HCT116 (cell line): ENCODE results near the gene DAGLA.

ENCODE experiments used
- CEBPB ChIP-seq: IDR thresholded peaks from 2 replicates; pipeline ENCODE4 v1.6.1; 2012; ENCODE audit warnings: low read depth
- EZH2 ChIP-seq: fragments of 200-600 bp; sonication (generic); IDR thresholded peaks from 2 replicates; pipeline ENCODE4 v1.6.1; 2017; ENCODE audit warnings: antibody characterized with exemption, mixed run types
- EZH2phosphoT487 ChIP-seq: fragments of 200-600 bp; IDR thresholded peaks from 2 replicates; pipeline ENCODE4 v1.6.1; 2018; ENCODE audit warnings: antibody characterized with exemption, borderline replicate concordance
- RAD21 ChIP-seq: IDR thresholded peaks from 2 replicates; pipeline ENCODE4 v1.6.1; 2012; ENCODE audit warnings: low read depth, mild to moderate bottlenecking
- SRF ChIP-seq: IDR thresholded peaks from 2 replicates; pipeline ENCODE4 v1.6.1; 2012; ENCODE audit warnings: low read depth
- TF ChIP-seq, protein P1 (sequence below), 3 experiments: fragments of 200-600 bp in 1 of 3; sonication (generic) in 1 of 3; IDR thresholded peaks in 2 of 3; conservative IDR thresholded peaks in 1 of 3; 2 replicates each; pipeline ENCODE4 v1.5.1; 2012 to 2017; ENCODE audit warnings: low read depth in 2 of 3, low read length in 2 of 3, antibody characterized with exemption in 1 of 3, borderline replicate concordance in 1 of 3, control low read depth in 1 of 3, mild to moderate bottlenecking in 1 of 3, mixed read lengths in 1 of 3, mixed run types in 1 of 3, moderate library complexity in 1 of 3; ENCODE audit not compliant: insufficient read depth in 1 of 3
- TF ChIP-seq, protein P2 (sequence below): IDR thresholded peaks from 2 replicates; pipeline ENCODE4 v1.6.1; 2012
- TF ChIP-seq, protein P3 (sequence below): IDR thresholded peaks from 2 replicates; pipeline ENCODE4 v1.6.1; 2011; ENCODE audit warnings: mild to moderate bottlenecking, low read length, moderate library complexity; ENCODE audit not compliant: insufficient replicate concordance; ENCODE audit errors: extremely low read depth

DNA sequence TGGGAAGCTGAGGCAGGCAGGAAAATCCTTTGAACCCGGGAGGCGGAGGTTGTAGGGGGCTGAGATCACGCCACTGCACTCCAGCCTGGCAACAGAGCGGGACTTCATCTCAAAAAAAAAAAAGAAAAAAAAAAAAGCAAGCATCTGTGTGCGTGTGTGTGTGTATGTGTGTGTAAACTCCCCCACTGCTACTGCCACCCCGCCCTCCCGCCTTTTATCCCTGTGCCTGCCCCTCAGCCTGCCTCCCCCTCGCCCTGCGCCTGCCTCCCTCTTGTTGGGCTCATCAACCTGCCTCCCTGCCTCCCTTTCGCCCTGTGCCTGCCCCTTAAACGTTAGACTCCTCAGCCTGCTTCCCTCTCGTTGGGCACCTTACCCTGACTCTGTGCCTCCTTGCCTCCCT lies 94.2 kb downstream of the DAGLA start:
- TF ChIP-seq EZH2, result no peak
- TF ChIP-seq, protein P1, sequence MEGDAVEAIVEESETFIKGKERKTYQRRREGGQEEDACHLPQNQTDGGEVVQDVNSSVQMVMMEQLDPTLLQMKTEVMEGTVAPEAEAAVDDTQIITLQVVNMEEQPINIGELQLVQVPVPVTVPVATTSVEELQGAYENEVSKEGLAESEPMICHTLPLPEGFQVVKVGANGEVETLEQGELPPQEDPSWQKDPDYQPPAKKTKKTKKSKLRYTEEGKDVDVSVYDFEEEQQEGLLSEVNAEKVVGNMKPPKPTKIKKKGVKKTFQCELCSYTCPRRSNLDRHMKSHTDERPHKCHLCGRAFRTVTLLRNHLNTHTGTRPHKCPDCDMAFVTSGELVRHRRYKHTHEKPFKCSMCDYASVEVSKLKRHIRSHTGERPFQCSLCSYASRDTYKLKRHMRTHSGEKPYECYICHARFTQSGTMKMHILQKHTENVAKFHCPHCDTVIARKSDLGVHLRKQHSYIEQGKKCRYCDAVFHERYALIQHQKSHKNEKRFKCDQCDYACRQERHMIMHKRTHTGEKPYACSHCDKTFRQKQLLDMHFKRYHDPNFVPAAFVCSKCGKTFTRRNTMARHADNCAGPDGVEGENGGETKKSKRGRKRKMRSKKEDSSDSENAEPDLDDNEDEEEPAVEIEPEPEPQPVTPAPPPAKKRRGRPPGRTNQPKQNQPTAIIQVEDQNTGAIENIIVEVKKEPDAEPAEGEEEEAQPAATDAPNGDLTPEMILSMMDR (IDR thresholded peaks at IDR 0.05 in 2 of 3, conservative IDR thresholded peaks at IDR 0.05 in 1 of 3; ENCODE audit: borderline replicate concordance in 1 of 3, insufficient read depth in 1 of 3, low read depth in 2 of 3, low read length in 2 of 3), result no peak
- TF ChIP-seq, protein P2, sequence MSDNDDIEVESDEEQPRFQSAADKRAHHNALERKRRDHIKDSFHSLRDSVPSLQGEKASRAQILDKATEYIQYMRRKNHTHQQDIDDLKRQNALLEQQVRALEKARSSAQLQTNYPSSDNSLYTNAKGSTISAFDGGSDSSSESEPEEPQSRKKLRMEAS, result no peak
- TF ChIP-seq, protein P3, sequence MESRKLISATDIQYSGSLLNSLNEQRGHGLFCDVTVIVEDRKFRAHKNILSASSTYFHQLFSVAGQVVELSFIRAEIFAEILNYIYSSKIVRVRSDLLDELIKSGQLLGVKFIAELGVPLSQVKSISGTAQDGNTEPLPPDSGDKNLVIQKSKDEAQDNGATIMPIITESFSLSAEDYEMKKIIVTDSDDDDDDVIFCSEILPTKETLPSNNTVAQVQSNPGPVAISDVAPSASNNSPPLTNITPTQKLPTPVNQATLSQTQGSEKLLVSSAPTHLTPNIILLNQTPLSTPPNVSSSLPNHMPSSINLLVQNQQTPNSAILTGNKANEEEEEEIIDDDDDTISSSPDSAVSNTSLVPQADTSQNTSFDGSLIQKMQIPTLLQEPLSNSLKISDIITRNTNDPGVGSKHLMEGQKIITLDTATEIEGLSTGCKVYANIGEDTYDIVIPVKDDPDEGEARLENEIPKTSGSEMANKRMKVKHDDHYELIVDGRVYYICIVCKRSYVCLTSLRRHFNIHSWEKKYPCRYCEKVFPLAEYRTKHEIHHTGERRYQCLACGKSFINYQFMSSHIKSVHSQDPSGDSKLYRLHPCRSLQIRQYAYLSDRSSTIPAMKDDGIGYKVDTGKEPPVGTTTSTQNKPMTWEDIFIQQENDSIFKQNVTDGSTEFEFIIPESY, result no peak
- TF ChIP-seq CEBPB, result no peak
- no peak for TF ChIP-seq SRF
- TF ChIP-seq EZH2phosphoT487, result no peak
- TF ChIP-seq RAD21, result no peak
